ENCODE data around the gene HOXA10.
A peak's percentile ranks its signal among the peaks of the same experiment; 100 is the strongest.

The HOXA10 gene

DNA sequence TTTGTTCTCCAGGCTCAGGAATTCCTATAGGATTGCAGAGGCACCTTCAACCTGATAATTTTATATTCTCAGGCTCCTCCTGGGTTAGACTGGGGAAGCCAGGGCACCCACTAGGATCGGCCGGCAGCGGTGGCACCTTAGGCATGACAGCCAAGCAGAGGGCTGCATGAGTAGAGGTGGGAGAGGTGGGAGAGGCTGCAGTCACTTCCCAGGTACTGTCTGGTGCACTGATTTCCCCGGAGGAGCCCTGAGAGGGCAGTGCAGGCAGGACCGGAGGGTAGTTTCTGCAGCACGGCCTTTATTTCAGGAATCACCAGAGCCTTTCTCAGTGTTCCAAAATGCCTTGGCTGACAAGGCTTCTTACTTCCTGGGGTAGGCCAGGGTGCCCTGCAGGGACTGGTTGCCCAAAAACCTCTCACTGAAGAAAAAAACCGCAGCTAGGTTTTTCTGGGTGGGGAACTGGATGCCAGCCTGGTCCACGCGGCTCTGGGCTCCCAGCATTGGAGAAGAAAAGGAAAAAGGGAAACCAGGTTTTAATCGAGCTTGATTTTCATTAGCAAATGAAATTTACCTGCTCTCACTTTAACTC, 29.3 kb upstream of the HOXA10 start:
- DNase-seq, result no peak

DNA sequence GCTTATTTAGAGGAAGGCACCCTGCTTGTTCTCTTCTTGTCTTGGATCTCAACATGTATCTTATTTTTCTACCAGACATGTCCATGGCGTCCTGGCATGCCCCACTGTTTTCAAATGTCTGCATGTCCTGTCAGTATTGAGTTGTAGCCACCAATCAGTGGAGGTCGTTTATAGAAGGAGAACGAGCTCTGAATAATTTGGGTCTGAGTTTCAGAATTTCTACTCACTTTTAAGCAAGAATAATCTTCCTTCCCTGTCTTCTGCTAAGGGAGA, 28.7 kb upstream of the HOXA10 start:
- DNase-seq, result no peak

DNA sequence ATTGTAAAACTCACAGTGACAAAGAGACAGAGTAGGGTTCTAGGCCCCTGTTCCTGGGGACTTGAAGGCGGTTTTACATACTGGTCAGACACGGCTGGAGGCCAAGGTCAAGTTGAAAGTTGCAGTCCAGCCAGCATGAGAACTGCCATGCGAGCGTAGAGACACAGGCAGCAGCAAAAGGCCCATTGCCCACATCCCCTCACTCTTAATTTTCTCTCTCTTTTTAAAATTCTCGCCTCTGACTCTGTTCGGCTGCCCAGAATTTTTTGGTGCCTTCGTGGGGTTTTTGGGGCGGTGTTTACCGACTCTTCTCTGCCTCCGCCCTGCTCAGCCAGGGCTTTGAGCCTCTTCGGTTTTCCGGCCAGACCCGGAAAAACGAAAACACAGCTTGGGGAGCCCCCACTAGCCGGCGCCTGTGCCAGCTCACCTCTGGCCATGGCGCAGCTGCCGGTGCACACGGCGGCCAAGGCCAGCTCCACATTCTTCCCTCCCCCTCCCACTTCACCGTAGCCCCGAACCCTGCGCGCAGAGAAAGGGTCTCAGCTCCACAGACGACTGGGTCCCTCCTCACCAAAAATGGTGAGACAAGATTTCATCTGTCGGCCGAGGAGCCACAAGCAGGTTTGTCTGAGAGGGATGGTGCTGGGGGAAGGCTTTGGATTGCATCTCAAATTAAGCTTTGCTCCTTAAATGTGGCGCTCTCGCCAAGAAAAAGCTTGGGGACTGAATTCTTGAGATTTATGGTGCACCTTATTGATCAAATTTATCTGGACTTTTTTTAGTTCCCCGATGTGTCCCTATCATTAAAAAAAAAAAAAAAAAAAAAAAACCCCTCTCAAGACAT, 28.1 kb upstream of the HOXA10 start:
- DNase-seq, result no peak

DNA sequence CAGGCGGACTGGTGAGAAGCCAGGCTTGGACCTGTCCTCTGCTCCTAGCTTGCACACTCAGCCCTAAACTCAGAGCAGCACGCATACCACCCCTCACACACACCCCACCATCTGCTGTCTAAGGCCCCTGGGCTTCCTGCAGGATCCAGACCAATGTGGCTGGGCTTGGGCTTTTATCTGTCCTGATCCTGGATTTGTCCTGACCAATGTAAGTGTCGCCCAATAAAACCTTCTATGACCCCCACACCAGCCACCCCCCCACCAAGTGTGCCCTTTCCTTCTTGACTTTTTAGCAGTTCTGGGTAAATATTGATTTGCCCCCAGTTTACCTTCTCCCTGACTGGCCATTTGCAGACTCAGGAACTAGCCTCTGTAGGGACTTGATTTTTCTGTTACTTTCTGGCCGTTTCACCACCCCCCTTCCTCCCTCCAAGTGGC, 27.5 kb upstream of the HOXA10 start:
- no peak for DNase-seq

DNA sequence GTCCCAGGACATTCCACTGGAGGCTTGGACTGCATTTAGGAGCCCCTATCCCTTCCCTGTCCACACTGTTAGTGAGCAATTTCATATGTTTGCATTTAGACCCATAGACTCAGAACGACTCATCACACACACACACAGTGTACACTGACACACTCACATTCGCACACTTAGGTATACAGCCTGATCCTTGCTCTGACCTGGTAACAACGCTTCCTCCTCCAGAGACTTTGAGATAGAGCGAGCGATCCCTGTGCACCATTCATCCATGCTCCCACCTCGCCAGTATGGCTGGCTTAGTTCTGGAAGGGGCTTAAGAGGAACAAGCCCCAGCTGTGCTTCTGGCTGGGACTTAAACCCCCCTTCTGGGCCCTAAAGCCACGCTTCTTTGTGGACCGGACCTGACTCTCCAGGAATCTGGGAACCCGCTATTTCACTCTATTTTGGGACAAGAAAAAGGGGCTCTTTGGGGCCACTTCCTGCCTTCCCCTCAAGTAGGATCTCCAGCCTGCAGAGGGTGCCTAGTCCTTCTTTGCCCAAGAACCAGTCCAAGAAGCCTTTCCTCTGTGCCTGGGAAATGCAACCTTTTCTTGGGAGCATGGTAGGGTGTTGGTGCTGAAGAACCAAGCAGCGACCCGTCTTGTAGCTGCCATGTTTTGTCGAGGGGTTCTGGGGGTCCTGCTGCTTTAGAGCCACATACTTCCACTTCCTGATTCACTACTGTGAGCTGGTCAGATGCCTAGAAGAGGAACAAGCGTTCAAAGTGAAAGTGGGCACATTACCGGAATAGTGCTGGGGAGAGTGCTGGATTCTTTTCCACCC, 26.9 kb upstream of the HOXA10 start:
- no peak for DNase-seq

DNA sequence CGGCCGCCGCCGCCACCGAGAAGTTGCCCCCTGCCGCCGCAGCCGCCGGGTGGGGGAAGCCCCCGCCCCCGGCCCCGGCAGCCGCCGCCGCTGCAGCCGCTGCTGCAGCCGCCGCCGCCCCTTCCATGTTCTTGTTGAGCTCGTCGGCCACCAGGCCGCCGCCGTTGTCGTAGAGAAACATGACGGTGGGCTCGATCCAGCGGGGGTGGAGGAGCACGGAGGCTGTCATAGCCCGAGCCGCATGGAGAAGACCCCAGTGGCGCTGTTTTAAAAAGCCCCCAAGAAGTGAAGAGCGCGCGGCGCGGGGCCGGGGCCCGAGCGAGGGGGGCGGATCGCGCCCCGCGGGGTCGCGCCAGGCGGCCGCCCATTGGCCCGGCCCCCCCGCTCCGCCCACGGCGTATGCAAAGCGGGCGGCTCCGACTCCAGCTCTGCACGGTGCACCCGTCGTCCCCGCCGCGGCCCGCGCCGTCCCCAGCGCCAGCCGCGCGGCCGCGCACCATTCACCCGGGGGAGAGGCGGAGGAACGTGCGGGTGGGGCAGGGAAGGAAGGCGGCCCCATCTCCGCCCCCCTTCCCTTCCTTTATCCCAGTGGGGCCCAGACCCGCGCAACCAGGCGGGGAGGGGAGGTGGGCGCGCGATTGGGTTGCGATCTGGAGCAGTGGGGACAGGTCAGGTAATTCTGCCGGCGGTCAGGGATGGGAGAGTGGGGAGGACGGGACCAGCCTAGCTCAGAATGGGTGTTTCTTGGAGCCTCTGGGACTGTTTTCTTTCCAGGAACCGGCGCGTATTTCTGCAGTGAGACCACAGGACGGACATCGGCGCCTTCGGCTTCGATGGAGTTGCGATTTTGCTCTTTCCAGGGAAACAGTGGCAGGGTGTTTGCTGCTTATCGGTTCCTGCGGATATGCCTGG, 26.0 kb upstream of the HOXA10 start, which contains the start of gene HOXA13:
Gene HOXA13, minus strand, starts transcription at position 243 of the 912 bp plus-strand sequence. Its CDS starts 14 bp downstream, at position 229.
- no peak for DNase-seq

DNA sequence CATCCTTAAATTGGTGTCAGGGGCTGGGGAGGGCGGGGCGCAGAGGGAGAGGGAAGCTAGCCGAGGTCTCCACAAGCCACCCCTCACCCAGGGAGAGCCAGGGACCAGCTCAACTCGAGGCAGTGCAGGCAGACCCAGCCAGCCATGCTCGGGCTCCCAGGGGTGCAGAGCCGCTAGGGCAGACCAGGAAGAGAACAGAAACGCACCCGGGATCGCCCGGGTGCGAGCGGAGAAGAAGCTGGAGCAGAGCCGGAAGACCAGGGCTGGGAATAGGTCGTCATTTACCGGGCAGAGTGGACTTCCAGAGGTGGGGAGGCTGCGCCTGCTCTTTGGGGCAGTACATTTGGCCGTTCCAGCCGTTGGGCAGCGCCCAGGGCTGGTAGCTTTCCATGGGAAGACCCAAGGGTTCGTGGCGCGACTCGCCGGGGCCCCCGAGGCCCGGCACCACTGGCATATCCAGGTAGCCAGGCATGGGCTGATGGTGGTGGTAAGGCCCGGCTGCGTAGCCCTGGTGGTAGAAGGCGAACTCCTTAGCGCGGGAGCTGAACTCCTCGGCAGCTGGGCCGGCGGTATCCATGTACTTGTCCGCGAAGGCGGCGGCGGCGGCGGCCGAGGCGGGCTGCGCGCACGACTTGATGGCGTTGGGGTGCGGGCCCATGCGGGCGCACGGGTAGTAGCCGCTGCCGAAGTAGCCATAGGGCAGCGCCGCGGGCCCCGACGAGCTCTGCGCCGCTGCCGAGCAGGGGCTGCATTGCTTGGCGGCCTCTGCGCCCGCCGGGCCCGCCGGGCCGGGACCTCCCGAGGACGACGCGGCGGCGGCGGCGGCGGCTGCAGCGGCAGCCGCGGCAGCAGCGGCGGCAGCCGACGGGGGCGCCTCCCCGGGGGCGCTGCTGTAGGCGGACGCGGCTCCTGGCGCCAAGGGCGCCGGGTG, 25.0 kb upstream of the HOXA10 start:
- no peak for DNase-seq

DNA sequence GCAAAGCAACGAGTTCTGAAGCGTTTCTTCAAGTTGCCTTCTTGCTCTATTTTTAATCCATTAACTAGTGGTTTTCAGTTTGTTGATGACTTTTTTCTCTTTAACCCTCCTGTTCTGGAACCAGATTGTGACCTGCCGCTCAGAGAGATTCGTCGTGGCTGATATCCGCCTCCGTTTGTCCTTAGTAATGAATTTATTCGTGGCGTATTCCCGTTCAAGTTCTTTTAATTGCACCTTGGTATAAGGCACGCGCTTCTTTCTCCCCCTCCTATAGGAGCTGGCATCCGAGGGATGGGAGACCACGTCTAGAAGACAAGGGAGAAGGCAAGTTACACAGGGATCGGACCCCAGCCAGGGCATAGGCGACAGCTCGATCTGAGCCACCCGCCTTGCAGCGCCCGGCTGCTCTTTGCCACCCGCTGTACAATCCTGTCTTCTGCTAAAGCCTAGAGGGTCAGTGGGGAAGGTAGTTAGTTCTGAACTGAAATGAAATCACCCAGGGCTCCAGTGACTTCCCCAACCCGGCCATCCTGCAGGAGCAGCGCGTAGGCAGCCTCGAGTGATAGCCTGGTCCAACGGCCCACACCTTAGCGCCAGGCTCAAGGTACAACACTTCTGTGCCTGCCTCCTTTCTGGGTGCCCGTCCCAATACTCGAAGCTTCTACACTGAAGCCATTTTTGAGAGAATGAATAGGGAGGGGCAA, 24.2 kb upstream of the HOXA10 start:
- DNase-seq, result no peak

DNA sequence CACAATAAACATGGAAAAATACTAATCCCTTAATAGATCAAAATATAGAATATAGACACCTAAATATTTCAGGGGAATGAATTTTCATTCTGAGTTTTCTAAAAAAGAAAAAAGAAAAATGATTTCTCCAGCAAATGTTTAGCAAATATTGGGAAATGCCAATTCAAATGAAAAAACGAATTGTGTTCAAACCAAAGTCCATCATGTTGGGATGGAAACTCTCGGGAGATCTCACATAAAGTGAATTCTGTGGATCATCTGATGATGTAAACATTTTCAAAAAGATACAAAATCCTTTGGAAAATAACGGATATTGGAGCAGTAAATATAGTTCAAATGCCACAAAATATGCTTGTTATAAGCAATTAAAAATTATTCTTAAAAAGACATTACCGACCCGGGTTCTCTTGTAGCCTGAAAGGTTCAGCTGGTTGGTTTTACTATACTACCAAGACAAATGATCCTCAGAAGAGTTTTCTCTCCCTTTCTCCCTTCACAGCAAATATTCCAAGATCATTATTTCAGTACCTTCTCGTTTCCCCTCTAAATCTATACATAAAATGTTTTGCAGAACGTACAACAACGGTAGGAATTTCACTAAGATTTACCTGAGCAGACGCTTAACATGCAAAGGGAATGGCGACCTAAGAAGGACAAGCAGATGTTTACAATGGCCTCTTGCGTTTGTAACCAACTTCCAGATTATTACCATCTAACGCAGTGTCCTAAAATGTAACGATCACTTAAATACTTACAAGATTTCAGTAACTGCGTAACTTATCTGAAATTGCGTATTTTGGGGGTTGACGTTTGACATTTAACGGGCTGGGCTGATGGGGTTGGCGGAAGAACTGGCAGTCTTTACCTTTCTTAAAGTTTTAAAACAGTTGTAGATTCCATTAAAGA, 23.3 kb upstream of the HOXA10 start:
- no peak for DNase-seq

DNA sequence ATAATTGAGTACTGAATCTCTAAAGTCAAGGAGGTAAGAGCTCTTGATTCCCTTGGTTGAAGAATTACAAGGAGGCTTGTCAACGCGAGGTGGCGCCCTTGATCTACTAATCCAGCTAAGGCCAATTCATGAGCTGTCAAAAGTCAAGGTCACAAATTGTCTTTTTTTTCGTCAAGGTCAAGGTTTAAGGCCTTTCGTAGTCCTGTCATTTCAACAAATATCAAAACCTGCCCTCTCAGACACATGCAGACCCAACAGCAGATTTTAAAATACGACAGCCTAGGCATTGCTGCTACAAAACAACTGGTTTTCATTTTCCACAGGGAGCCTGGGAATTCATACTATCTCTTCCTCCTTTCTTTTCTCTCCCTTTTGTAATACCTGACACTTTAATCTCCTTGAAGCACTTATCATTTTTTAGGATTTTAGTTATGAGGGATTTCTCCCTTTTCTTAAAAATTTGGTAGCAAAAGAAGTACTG, 22.2 kb upstream of the HOXA10 start:
- DNase-seq, result peak; percentile 87 to 90

DNA sequence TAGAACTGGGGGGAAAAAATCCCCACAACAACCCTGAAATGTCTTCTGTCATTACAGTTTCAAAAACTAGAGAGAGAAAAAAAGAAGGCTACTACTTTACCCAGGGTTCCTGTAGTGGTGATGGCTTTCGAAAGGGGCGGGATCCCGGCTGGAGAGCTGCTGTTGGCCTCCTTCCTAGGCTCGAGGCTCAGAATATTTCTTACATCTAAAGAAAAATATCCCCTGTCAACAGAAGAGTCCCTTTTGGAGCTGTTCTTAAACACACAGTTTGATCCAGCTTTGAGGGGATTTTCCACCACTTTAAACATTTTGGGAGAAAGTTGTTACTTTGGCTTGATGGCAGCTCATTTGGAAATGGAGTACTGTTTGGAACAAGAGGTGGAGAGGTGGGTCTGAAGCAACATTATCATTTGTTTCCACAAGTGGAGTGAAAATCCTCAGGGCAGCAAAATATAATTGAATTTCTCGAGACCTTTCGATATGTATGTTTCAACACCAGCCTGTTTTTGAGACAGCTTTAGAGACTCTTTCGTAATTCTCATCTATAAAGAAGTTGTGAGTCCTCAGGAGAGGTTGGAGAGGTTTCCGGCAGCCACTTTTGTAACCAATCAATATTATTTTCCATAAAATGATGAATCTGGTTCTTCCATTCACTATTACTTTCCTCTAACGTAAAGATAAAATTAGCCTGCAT, 20.7 kb upstream of the HOXA10 start:
- DNase-seq, result no peak

DNA sequence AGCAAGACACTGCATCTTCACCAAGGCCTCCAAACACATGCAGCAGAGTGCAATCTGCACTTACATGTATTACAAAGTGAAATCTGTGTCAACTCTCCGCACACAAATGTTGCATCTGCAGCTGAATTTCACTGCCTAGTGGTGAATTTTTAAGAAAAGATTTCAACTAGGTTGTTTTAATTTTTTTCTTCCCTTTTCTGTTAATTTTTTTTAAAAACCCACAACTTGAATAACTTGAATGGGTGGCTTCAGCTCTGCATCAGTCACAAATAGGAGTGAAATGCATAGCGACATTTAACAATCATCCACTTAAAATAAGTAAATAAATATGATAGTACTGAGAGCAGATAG, 19.9 kb upstream of the HOXA10 start:
- no peak for DNase-seq

DNA sequence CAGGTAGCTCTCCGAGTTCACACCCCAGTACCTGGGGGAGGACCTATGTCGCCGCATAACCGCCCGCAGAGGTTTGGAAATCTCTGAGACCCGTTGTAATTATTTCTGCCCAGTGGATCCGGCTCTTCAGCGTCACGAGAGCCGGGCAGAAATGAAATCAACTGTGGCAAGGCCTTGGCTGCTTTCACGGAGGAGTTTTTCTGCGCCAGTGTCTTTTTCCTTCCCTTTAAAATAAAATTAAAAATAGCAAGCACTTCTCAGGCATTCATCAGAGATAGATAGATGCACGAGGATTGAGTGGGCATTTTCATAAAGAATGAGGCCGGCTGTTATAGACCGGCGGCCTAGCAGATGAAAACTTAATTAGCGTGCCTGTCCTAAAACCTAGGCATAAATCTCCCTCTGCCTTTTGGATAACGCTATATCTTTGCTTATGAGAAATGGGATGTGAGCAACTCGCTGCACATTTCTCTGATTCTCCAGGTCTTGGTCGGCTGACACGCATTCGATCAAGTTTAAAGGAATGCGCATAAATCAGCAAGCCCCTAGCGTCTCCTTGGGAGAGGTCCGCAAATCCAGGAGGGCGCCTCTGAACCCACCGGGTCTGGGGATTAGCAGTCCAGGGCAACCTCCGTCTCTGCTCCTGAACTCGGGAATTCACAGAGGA, 19.3 kb upstream of the HOXA10 start:
- DNase-seq, result no peak

DNA sequence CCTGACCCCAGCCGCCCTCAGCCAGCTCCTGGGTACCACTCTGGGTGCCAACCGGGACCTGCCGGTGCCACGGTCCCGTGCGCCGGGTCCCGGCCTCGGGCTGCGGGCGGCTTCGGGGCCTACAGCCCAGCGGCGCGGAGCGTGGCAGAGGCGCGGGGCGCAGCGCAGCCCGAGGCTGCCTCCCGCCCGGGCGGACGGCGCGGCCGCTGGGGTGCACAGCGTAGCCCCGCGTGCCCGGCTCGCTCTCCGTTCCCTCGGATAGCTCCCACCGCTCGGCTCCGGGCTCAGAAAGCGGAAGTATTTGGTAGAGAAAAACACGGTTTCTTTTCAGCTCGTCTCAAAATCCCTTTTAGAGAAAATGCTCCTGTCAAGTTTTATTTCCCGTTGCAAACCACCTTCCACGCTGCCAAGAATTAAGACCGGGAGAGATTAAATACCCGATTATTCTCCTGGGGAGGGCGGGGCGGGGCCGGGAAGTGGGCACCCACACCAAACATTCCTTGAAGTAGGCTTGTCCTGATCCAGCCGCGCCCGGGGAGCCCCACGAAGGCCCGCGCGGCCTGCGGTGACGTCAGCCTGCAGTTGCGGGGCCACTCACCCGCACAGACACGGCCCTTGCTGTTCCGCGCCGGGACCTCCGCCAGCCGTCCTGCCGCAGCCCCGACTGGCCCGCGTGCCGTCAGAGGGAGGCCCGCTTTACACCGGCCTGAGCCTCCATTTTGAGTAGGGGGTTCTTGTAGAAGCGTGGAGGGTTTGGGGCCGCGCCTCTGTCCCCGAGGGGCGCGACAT, 18.6 kb upstream of the HOXA10 start:
- no peak for DNase-seq

DNA sequence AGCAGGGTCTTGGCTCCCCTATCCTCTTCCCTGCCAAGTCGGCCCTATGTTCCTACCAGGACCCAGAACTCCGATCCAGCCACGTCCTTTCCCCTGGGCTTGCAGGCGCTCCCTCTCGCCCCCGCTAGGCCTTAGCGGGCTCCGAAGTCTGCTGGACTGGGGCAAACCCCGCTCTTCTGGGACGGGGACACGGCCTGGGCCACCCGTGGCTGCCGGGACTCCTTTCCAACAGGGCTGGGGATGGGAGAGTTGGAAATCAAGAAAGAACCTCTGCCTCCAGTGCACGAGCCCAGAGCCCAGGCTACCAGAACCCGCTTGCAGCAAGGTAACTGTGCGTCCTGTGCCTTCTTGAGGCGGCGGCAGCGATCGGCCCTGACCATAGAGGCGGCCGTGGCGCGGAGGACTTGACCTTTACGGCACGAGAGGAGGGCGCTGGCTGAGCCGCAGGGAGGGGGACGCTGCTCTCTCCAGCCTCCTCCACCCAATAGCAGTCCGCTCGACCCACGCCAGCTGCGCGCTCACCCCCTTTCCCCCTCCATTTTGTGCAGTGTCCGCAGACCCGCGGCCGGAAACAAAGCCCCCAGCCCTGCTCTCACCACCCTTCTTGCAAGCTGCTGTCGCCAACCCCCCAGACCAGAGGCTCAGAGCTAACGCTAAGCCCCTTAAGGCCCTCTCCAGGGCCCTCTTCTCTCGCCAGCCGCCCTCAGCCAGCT, 17.9 kb upstream of the HOXA10 start:
- DNase-seq, result no peak

DNA sequence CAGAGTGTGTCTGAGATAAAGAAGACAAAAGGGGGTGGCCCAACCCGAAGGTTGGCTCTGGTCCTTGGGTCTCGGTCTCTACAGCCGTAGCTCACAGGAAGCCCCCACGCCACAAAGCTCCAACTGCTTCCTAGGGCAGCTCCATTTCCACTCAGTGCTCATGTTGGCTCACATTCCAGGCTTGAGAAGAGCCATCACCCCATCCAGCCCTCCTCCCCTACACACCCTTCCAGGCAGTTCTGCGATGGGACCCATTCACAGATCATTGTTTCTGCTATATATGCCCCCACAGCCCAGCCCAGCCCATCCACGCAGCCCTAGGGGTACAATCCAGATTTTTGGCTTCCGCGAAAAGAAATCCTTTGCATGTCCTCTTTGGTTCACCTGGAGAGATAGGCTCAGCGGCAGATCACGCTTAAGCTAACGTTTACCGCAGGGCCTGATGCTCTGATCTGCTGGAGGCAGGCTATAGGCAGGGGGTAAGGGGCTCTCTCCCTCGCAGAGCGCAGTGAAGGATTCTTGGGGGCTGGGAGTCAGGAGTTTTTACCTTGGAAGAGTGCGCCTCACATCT, 17.1 kb upstream of the HOXA10 start:
- DNase-seq, result no peak

Measured in activated CD4-positive, alpha-beta T cell treated with anti-CD3 and anti-CD28 coated beads, Interleukin-2, amount 50 U/mL, for 4 hours (primary cell).